HepG2 (cell line): ENCODE results near the gene FNDC3B. TPM values are rescaled to one million over a fixed set of nuclear protein-coding genes. Genes with fewer than 3 reads are reported as not detected.

ENCODE experiments used
- ATAC-seq: fragments of 200-7000 bp; cut with Tn5 transposase; 3 replicates; pipeline ENCODE4 v1.9.1; 2020; ENCODE audit warnings: mild to moderate bottlenecking, moderate library complexity
- BruUV-seq: library from RNA; stranded (reverse); fragments of 400-500 nt; replicated peaks from 2 replicates; lab custom pipeline; 2021; lab: Mats Ljungman, UMichigan
- CTCF ChIA-PET: fragments of 300-600 bp; formaldehyde crosslinking; extraction: SDS; loops from one replicate; lab custom pipeline; 2021; ENCODE audit warnings: low total read pairs, inconsistent platforms, low intra/inter-chr PET ratio; lab: Yijun Ruan, JAX
- POLR2A ChIA-PET: fragments of 350-600 bp; sonication (Branson Sonifier 250); formaldehyde crosslinking; loops from one replicate; lab custom pipeline; 2020; ENCODE audit warnings: antibody characterized with exemption, inconsistent platforms; lab: Yijun Ruan, JAX
- DNase-seq: peaks from one replicate; pipeline ENCODE4 v3.0.0-alpha.2; 2015; ENCODE audit warnings: low spot score
- FAIRE-seq: peaks from 3 replicates; lab custom pipeline; 2011; peaks lifted over from hg19 to GRCh38; lab: Jason Lieb, UNC
- H2AFZ ChIP-seq: one replicate; pipeline ENCODE4 v1.6.1; 2011; ENCODE audit warnings: low read length, inconsistent platforms
- H3K27ac ChIP-seq: fragments of 300-600 bp; 3 replicates; pipeline ENCODE4 v1.8.0; 2011; ENCODE audit warnings: mixed run types, mild to moderate bottlenecking, mixed read lengths, low read length, inconsistent platforms; ENCODE audit not compliant: insufficient read depth; ENCODE audit errors: extremely low read length
- H3K27me3 ChIP-seq, 2 experiments: fragments of 200-600 bp in 1 of 2; 2 replicates in 1 of 2; 3 replicates in 1 of 2; pipeline versions ENCODE4 v1.6.0 to v1.8.0; 2011; ENCODE audit warnings: low read length in 2 of 2, mild to moderate bottlenecking in 2 of 2, moderate library complexity in 2 of 2, inconsistent platforms in 1 of 2; ENCODE audit not compliant: insufficient read depth in 2 of 2, control insufficient read depth in 1 of 2
- H3K36me3 ChIP-seq, 2 experiments: fragments of 200-600 bp in 1 of 2; replicated peaks in 1 of 2; 2 replicates in 1 of 2; 3 replicates in 1 of 2; pipeline versions ENCODE4 v1.5.1 to v1.8.0; 2011; ENCODE audit warnings: low read length in 2 of 2, inconsistent platforms in 1 of 2; ENCODE audit not compliant: insufficient read depth in 2 of 2, control insufficient read depth in 1 of 2
- H3K4me1 ChIP-seq: 2 replicates; pipeline ENCODE4 v1.5.1; 2012; ENCODE audit warnings: low read length, inconsistent platforms; ENCODE audit not compliant: insufficient read depth
- H3K4me2 ChIP-seq: 2 replicates; pipeline ENCODE4 v1.6.0; 2011; ENCODE audit warnings: low read depth, low read length, inconsistent platforms
- H3K4me3 ChIP-seq, 3 experiments: fragments of 200-600 bp in 1 of 3; sonication (generic), shearing (Covaris generic) in 1 of 3; replicated peaks in 1 of 3; 2 replicates each; pipeline ENCODE4 v1.5.1; 2011 to 2016; ENCODE audit warnings: low read length in 3 of 3, inconsistent platforms in 2 of 3, low read depth in 2 of 3, mild to moderate bottlenecking in 2 of 3, control low read depth in 1 of 3, mixed read lengths in 1 of 3; ENCODE audit not compliant: insufficient read depth in 1 of 3
- H3K79me2 ChIP-seq: one replicate; pipeline ENCODE4 v1.6.1; 2011; ENCODE audit warnings: low read length, inconsistent platforms; ENCODE audit not compliant: insufficient read depth
- H3K9ac ChIP-seq: 2 replicates; pipeline ENCODE4 v1.6.0; 2011; ENCODE audit warnings: mild to moderate bottlenecking, low read depth, low read length, inconsistent platforms; ENCODE audit not compliant: insufficient read depth
- H3K9me3 ChIP-seq: 2 replicates; pipeline ENCODE4 v1.5.1; 2012; ENCODE audit warnings: mild to moderate bottlenecking, low read length
- H4K20me1 ChIP-seq: 2 replicates; pipeline ENCODE4 v1.6.0; 2011; ENCODE audit warnings: inconsistent platforms, mild to moderate bottlenecking, low read length, moderate library complexity; ENCODE audit not compliant: insufficient read depth
- AGO2 ChIP-seq: fragments of 200-400 bp; formaldehyde crosslinking; optimal IDR thresholded peaks from 2 replicates; pipeline ENCODE3; 2017; ENCODE audit warnings: mild to moderate bottlenecking, low read depth, low read length, moderate library complexity
- CREB1 ChIP-seq, 2 experiments: fragments of 450-650 bp in 1 of 2; IDR thresholded peaks; 2 replicates each; pipeline ENCODE4 v1.6.1; 2016 to 2017; ENCODE audit warnings: control low read depth in 1 of 2, mild to moderate bottlenecking in 1 of 2, missing compliant biosample characterization in 1 of 2, missing genetic modification characterization in 1 of 2
- DMAP1 ChIP-seq: IDR thresholded peaks from 2 replicates; pipeline ENCODE4 v1.6.1; 2016
- ETS1 ChIP-seq: sonication (generic); formaldehyde crosslinking; IDR thresholded peaks from 2 replicates; pipeline ENCODE4 v1.4.0; 2020; ENCODE audit warnings: missing genetic modification reagents
- RBM22 ChIP-seq: fragments of 200-400 bp; formaldehyde crosslinking; optimal IDR thresholded peaks from 2 replicates; pipeline ENCODE3; 2017; ENCODE audit warnings: mild to moderate bottlenecking, low read length, moderate library complexity
- WGBS: methylation state at CpG from one replicate; pipeline ENCODE4 v1.1.6; 2017; ENCODE audit warnings: low lambda C conversion rate; 5-methylcytosine and 5-hydroxymethylcytosine counted together
- in situ Hi-C: cut with HindIII; loops from 2 replicates; pipeline ENCODE4 v1.10.0; 2017; ENCODE audit warnings: low pct_unique_long_range_greater_than_20kb; ENCODE audit not compliant: extremely low pct_ligation_motif_present
- intact Hi-C: fragments of 100-400 bp; cut with micrococcal nuclease; formaldehyde crosslinking; loops from one replicate; pipeline ENCODE4 v1.10.0; 2022; ENCODE audit not compliant: unreplicated experiment
- polyA plus RNA-seq, 8 experiments: library from polyadenylated mRNA; depleted of rRNA in 3 of 8; stranded (reverse) in 7 of 8; unstranded in 1 of 8; fragments of >200 nt; fragmentation: Illumina TruSeq in 4 of 8; extraction: Trizol in 4 of 8; gene quantifications; 2 replicates each; pipeline versions ENCODE4 v1.2.1 to v1.2.3, GENCODE V29; 2011 to 2016; ENCODE audit warnings: low read depth in 4 of 8, missing spikeins in 1 of 8, mixed read lengths in 1 of 8; ENCODE audit not compliant: insufficient read depth in 1 of 8
- total RNA-seq, 5 experiments: library from RNA; depleted of rRNA; stranded (reverse); fragments of >200 nt; fragmentation: Illumina TruSeq; extraction: Trizol; gene quantifications; 2 replicates each; pipeline ENCODE4 v1.2.3, GENCODE V29; 2016; ENCODE audit warnings: low read depth in 1 of 5

The FNDC3B gene
- total and polyA plus RNA-seq, 2 of the 13 experiments (the other 11 are each of a cell fraction or from before 2014, with no cell fraction given), result 74.8 to 103 TPM

- ChIA-PET CTCF (no interaction called here), POLR2A (no interaction called here)
- Histone ChIP-seq H3K9me3 (no peaks in the 10 kb centered on the region), H3K9ac (no peak overlapping the region), H3K36me3 (peaks cover 14 to 73% of the 10 kb centered on the region in 2 experiments), H3K27me3 (no peaks in the 10 kb centered on the region), H3K4me3 (no peak overlapping the region), H2AFZ (no peak overlapping the region), H3K79me2 (peaks cover 98% of the 10 kb centered on the region), H3K27ac (peak overlapping the region; percentile 17), H4K20me1 (peaks cover 86% of the 10 kb centered on the region), H3K4me2 (no peak overlapping the region), H3K4me1 (peaks cover 100% of the 10 kb centered on the region)
- WGBS, result 94% methylated on average over 6 of the region's 6 CpGs
- in situ Hi-C loops (no loop called here), intact Hi-C loops (no loop called here)
- FAIRE-seq (no peak), ATAC-seq (no peak), DNase-seq (no peak)
- BruUV-seq, result no TSS peak
- TF ChIP-seq RBM22 (peak; percentile 72), DMAP1 (CRISPR knock-in tag) (no peak), CREB1 (IDR thresholded peaks at IDR 0.05) (no peak), CREB1 (CRISPR knock-in tag; IDR thresholded peaks at IDR 0.05) (no peak), AGO2 (peak; percentile 46)
Measured at GRCh38 chr3:172120912-172121311, 81.5 kb downstream of the FNDC3B start.

- TF ChIP-seq AGO2 (peak; percentile 53), ETS1 (CRISPR knock-in tag) (no peak)
- Histone ChIP-seq H3K36me3 (peaks cover 14 to 67% of the 10 kb centered on the region in 2 experiments), H3K9me3 (no peaks in the 10 kb centered on the region), H3K9ac (no peak overlapping the region), H3K4me1 (peaks cover 100% of the 10 kb centered on the region), H3K4me2 (no peak overlapping the region), H3K27me3 (no peaks in the 10 kb centered on the region), H3K79me2 (peaks cover 98% of the 10 kb centered on the region), H2AFZ (no peak overlapping the region), H4K20me1 (peaks cover 88% of the 10 kb centered on the region), H3K27ac (peak overlapping the region; percentile 37), H3K4me3 (no peak overlapping the region)
- no peak for ATAC-seq
- in situ Hi-C loops (no loop called here), intact Hi-C loops (no loop called here)
- no peak for DNase-seq
- no peak for FAIRE-seq
- POLR2A ChIA-PET, result no interaction called here
- CTCF ChIA-PET, result no interaction called here
- WGBS, result 92% methylated on average over 6 of the region's 6 CpGs
- BruUV-seq, result no TSS peak
Measured at GRCh38 chr3:172121981-172122380, 82.6 kb downstream of the FNDC3B start.
